Omental fat pad (tissue), 4 donors: ENCODE data around the gene CBFA2T2. TPM values are rescaled to one million over a fixed set of nuclear protein-coding genes. Genes with fewer than 3 reads are reported as not detected.
"Not testable (repeated sequence)": the region's sequence is repeated elsewhere in the genome, so short reads cannot be mapped to it uniquely, and the experiment has no call there.

Experiments used
- ATAC-seq: fragments of 150-250 bp; one replicate; pipeline ENCODE4 v1.9.1; 2016; ENCODE audit warnings: mild to moderate bottlenecking, moderate library complexity; ENCODE audit not compliant: low FRiP score
- DNase-seq: peaks from one replicate; pipeline ENCODE4 v3.0.0-alpha.2; 2019; ENCODE audit warnings: low spot score
- total RNA-seq, 4 donors: library from RNA; depleted of rRNA; stranded (reverse); fragments of >200 nt; gene quantifications; one replicate each; pipeline ENCODE4 v1.1.0, GENCODE V29; 2016
- TF ChIP-seq, protein P1 (sequence below), 3 donors: fragments of 450-650 bp; IDR thresholded peaks; one replicate each; pipeline ENCODE4 v1.5.1; 2016 to 2017; ENCODE audit warnings: antibody characterized with exemption in 3 of 3, mild to moderate bottlenecking in 3 of 3, moderate library complexity in 2 of 3

The CBFA2T2 gene
- total RNA-seq, 4 donors from 2014 or later, result 5.8 to 11.8 (median 10.0) TPM

DNA sequence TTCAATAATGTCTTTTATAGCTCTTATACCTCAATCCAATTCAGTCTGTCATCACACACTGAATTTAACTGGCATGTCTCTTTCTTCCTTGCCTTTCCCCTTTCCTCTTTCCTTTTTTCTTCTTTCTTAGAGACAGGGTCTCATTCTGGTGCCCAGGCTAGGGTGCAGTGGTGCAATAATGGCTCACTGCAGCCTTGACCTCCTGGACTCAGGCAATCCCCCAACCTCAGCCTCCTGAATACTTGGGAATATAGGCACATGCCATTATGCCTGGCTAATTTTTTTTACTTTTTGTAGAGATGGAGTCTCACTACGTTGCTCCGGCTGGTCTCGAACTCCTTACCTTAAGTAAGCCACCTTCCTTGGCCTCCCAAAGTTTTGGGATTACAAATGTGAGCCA lies 65.9 kb downstream of the CBFA2T2 start:
- TF ChIP-seq, protein P1, sequence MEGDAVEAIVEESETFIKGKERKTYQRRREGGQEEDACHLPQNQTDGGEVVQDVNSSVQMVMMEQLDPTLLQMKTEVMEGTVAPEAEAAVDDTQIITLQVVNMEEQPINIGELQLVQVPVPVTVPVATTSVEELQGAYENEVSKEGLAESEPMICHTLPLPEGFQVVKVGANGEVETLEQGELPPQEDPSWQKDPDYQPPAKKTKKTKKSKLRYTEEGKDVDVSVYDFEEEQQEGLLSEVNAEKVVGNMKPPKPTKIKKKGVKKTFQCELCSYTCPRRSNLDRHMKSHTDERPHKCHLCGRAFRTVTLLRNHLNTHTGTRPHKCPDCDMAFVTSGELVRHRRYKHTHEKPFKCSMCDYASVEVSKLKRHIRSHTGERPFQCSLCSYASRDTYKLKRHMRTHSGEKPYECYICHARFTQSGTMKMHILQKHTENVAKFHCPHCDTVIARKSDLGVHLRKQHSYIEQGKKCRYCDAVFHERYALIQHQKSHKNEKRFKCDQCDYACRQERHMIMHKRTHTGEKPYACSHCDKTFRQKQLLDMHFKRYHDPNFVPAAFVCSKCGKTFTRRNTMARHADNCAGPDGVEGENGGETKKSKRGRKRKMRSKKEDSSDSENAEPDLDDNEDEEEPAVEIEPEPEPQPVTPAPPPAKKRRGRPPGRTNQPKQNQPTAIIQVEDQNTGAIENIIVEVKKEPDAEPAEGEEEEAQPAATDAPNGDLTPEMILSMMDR (IDR thresholded peaks at IDR 0.05), result no peak
- ATAC-seq (no peak), DNase-seq (no peak)

DNA sequence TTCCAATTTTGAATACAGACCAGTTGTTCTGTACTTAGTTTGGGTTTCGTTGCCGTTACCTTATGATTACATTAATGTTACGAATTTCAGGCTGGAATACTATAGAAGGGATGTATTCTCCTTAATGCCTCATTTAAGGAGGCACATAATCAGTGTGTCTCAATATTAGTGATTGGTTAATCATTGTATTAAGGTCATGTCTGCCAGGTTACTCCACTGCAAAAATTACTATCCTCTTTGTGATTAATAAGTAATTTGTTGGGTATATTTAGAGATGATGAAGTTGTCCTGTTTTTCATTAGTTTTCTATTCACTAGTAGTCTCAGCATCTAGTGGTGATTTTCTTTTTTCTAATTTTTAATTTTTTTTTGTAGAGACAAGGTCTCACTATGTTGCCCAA lies 66.3 kb downstream of the CBFA2T2 start:
- ATAC-seq (no peak), DNase-seq (no peak)
- TF ChIP-seq, protein P1 (IDR thresholded peaks at IDR 0.05), result no peak

DNA sequence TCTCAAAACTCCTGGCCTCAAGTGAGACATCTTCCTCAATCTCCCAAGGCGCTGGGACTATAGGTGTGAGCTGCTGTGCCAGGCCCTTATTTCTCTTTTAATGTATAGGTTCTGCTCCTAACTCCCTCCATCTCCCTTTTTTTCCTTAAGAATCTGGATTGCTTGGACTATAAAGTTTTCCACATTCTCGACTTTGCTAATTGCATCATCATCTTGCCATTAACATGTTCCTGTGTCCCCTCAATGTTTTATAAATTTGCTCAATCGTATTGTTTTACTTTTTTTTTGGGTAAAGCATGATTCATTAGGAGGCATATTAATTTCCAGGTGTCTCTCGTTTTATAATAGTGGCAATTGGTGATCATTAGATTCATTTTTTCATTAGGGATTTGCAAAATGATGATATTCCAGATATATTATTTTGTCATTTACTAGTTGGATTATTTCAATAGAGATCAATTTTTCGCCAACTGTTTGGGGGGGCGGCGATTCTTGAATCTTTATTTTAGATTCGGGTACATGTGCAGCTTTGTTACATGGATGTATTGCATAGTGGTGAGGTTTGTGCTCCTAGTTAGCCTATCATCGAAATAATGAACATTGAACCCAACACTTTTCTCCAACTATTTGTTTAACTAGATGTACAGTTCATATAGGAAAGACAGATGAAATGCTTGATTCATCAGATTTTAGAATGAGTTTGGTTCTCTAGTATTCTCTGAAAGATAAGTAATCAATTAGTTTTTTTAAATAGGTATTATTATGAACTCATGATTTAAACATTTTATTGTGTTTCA lies 68.7 kb downstream of the CBFA2T2 start:
- TF ChIP-seq, protein P1 (IDR thresholded peaks at IDR 0.05), result no peak
- no peak for DNase-seq

DNA sequence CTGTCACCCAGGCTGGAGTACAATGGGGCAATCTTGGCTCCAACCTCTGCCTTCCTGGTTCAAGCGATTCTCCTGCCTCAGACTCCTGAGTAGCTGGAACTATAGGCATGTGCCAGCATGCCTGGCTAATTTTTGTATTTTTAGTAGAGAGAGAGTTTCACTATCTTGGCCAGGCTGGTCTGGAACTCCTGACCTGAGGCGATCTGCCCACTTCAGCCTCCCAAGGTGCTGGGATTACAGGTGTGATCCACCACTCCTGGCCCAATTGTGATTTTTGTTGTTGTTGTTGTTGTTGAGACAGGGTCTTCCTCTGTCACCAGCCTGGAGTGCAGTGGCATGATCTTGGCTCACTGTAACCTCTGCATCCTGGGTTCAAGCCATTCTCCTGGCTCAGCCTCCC lies 69.3 kb downstream of the CBFA2T2 start:
- no peak for ATAC-seq
- TF ChIP-seq, protein P1 (IDR thresholded peaks at IDR 0.05), result no peak
- DNase-seq, result no peak

More for the DNA sequence above, 68.7 kb downstream of the CBFA2T2 start:
- no peak for ATAC-seq

DNA sequence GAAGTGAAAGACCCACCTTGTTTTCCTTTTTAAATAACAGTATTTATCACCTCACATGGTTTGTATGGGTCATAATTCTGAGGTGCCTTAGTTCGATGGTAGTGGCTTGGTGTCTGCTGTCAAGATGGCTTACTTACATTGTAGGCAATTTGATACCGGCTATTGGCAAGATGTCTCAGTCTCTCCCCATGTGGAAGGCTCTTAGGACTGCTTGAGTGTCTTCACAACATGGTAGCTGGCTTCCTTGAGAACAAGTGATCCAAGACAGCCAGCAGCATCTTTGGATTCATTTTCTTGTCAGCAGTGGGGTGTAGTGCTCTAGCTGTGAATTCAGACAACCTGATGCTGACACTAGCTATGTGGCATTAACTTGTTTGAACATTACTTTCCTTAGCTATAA lies 70.1 kb downstream of the CBFA2T2 start:
- TF ChIP-seq, protein P1 (IDR thresholded peaks at IDR 0.05), result no peak
- ATAC-seq, result no peak
- no peak for DNase-seq

DNA sequence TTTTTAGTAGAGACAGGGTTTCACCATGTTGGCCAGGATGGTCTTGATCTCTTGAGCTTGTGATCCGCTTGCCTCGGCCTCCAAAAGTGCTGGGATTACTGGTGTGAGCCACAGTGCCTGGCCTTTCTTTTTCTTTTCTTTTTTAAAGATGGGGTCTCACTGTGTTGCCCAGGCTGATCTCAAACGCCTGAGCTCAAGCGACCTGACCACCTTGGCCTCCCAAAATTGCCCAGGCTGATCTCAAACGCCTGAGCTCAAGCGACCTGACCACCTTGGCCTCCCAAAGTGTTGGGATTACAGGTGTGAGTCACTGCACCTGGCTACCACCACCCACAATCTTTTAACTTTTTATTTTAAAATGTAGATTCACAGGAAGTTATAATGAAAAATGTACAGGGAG lies 71.2 kb downstream of the CBFA2T2 start:
- DNase-seq, ATAC-seq: not testable (repeated sequence)

DNA sequence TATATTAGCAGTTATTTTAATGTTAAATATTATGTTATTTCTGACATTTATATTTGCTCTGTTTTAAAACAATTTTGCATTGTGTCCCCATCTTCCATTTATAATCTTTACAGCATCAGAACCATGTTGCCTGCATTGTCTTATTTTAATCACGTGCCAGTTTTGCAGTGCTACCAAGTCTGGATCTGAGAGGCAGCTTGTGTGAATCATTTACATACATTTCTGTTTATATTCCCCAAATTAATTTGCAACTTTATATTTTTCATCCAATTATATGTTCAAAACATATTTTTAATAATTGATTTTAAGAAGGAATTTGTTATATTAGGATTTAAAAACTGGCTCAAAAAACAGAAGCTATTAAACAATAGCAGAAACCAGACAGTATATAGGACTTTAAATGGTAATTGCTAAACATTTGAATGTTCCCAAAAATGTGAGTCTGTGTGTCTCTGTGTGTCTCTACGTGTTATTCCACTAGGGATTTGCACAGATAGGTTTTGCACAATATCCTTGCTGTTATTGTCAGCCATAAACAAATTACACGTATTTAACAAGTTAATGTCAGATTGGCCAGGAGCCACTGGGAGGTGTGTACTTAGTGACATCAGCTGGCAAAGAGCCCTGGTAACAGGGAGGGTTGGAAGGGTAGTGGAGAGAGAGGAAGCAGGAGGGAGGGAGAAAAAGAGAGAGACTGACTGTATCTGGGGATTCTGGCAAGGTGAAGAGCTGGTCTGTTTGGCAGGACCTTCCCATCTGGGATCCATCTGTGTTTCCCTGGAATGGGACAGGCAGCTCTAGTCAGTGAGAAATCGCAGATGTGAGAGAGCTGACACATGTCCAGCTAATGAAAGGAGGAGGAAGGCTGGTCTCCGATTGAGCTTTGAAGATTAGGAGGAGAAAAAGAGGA lies 72.1 kb downstream of the CBFA2T2 start:
- TF ChIP-seq, protein P1 (IDR thresholded peaks at IDR 0.05), result no peak
- DNase-seq (peak; percentile 41), ATAC-seq (peak; percentile 97)
